GM23338 (cell line): Measurements from ENCODE around the gene STPG1. TPM values are rescaled to one million over a fixed set of nuclear protein-coding genes. Genes with fewer than 3 reads are reported as not detected.

Experiments
- ATAC-seq: fragments of 200-7000 bp; cut with Tn5 transposase; 3 replicates; pipeline ENCODE4 v1.9.1; 2020
- DNase-seq: peaks from one replicate; pipeline ENCODE4 v3.0.0-alpha.2; 2015; ENCODE audit warnings: low spot score
- H2AFZ ChIP-seq: fragments of 200-600 bp; sonication (generic); 2 replicates; pipeline ENCODE4 v1.8.0; 2016; ENCODE audit warnings: antibody characterized with exemption, mild to moderate bottlenecking, moderate library complexity
- H3F3A ChIP-seq: fragments of 200-600 bp; sonication (generic); replicated peaks from 2 replicates; pipeline ENCODE4 v1.8.0; 2017; ENCODE audit warnings: antibody characterized with exemption, mixed run types, low read depth
- H3K27ac ChIP-seq: fragments of 200-600 bp; sonication (generic); 2 replicates; pipeline ENCODE4 v1.6.1; 2016; ENCODE audit warnings: low read depth
- H3K27me3 ChIP-seq: fragments of 200-600 bp; sonication (generic); 2 replicates; pipeline ENCODE4 v1.8.0; 2016; ENCODE audit warnings: mild to moderate bottlenecking, mixed run types, moderate library complexity; ENCODE audit not compliant: insufficient read depth
- H3K36me3 ChIP-seq: fragments of 200-600 bp; sonication (generic); 2 replicates; pipeline ENCODE4 v1.8.0; 2016; ENCODE audit warnings: mild to moderate bottlenecking; ENCODE audit not compliant: insufficient read depth
- H3K4me1 ChIP-seq: fragments of 200-600 bp; sonication (generic); 2 replicates; pipeline ENCODE4 v1.8.0; 2016; ENCODE audit warnings: mild to moderate bottlenecking, moderate library complexity; ENCODE audit not compliant: insufficient read depth
- H3K4me2 ChIP-seq: fragments of 200-600 bp; sonication (generic); 2 replicates; pipeline ENCODE4 v1.7.1; 2017; ENCODE audit warnings: mixed run types
- H3K4me3 ChIP-seq: fragments of 200-600 bp; sonication (generic); 2 replicates; pipeline ENCODE4 v1.6.1; 2016; ENCODE audit warnings: mixed run types
- H3K79me2 ChIP-seq: fragments of 200-600 bp; sonication (generic); replicated peaks from 2 replicates; pipeline ENCODE4 v1.8.0; 2017; ENCODE audit warnings: mild to moderate bottlenecking; ENCODE audit not compliant: insufficient read depth
- H3K9me2 ChIP-seq: fragments of 200-600 bp; sonication (generic); 2 replicates; pipeline ENCODE4 v1.8.0; 2017; ENCODE audit not compliant: insufficient read depth
- H4K20me1 ChIP-seq: fragments of 200-600 bp; sonication (generic); replicated peaks from 2 replicates; pipeline ENCODE4 v1.8.0; 2017; ENCODE audit warnings: mild to moderate bottlenecking; ENCODE audit not compliant: insufficient read depth
- H3K27ac Mint-ChIP-seq: 2 replicates; pipeline ENCODE4 v1.8.0; 2020; ENCODE audit warnings: inconsistent platforms, mild to moderate bottlenecking, moderate library complexity, mixed read lengths
- H3K27me3 Mint-ChIP-seq: 3 replicates; pipeline ENCODE4 v1.8.0; 2022; ENCODE audit warnings: low read depth, mild to moderate bottlenecking, moderate library complexity, mixed read lengths, inconsistent platforms; ENCODE audit not compliant: insufficient read depth, poor library complexity
- H3K36me3 Mint-ChIP-seq: 3 replicates; pipeline ENCODE4 v1.8.0; 2021; ENCODE audit warnings: low read depth, mild to moderate bottlenecking, inconsistent platforms, moderate library complexity, mixed read lengths
- H3K4me1 Mint-ChIP-seq: 3 replicates; pipeline ENCODE4 v1.8.0; 2020; ENCODE audit warnings: mild to moderate bottlenecking, inconsistent platforms, mixed read lengths
- H3K4me3 Mint-ChIP-seq: 3 replicates; pipeline ENCODE4 v1.8.0; 2021; ENCODE audit warnings: moderate library complexity, mild to moderate bottlenecking, inconsistent platforms, mixed read lengths
- H3K9me3 Mint-ChIP-seq: 3 replicates; pipeline ENCODE4 v1.8.0; 2020; ENCODE audit warnings: moderate library complexity, mild to moderate bottlenecking, inconsistent platforms, mixed read lengths
- CREB1 ChIP-seq: fragments of 250-450 bp; sonication (Bioruptor Pico); IDR thresholded peaks from 2 replicates; pipeline ENCODE4 v1.5.0; 2020; ENCODE audit warnings: low read depth, mild to moderate bottlenecking, moderate library complexity
- EZH2 ChIP-seq: fragments of 200-600 bp; sonication (generic); IDR thresholded peaks from one replicate; pipeline ENCODE4 v1.8.0; 2017; ENCODE audit warnings: antibody characterized with exemption, mild to moderate bottlenecking, low read depth; ENCODE audit not compliant: unreplicated experiment
- EZH2phosphoT487 ChIP-seq: fragments of 200-600 bp; sonication (generic); IDR thresholded peaks from one replicate; pipeline ENCODE4 v1.8.1; 2018; ENCODE audit warnings: antibody characterized with exemption; ENCODE audit not compliant: unreplicated experiment
- JUNB ChIP-seq: IDR thresholded peaks from one replicate; pipeline ENCODE4 v1.6.1; 2016; ENCODE audit warnings: antibody characterized with exemption; ENCODE audit not compliant: unreplicated experiment
- NANOG ChIP-seq: IDR thresholded peaks from 2 replicates; pipeline ENCODE4 v1.6.1; 2016; ENCODE audit warnings: antibody characterized with exemption, borderline replicate concordance
- POLR2AphosphoS5 ChIP-seq: IDR thresholded peaks from 2 replicates; pipeline ENCODE4 v1.6.1; 2016; ENCODE audit warnings: antibody characterized with exemption, low read depth
- STAT1 ChIP-seq: IDR thresholded peaks from one replicate; pipeline ENCODE4 v1.6.1; 2016; ENCODE audit warnings: antibody characterized with exemption; ENCODE audit not compliant: unreplicated experiment
- ZNF114 ChIP-seq: fragments of 250-450 bp; sonication (Bioruptor Pico); IDR thresholded peaks from 2 replicates; pipeline ENCODE4 v1.5.0; 2020; ENCODE audit warnings: mild to moderate bottlenecking, moderate library complexity
- ZNF331 ChIP-seq: fragments of 250-450 bp; sonication (Bioruptor Pico); IDR thresholded peaks from 2 replicates; pipeline ENCODE4 v1.5.0; 2020; ENCODE audit warnings: low read depth, mild to moderate bottlenecking, moderate library complexity
- polyA plus RNA-seq: library from polyadenylated mRNA; unstranded; fragments of >200 nt; fragmentation: Nextera tagmentation; extraction: Ambion mirVana; gene quantifications from 2 replicates; pipeline ENCODE4 v1.2.1, GENCODE V29; 2016
- total RNA-seq: library from RNA; depleted of rRNA; stranded (reverse); fragments of >200 nt; shearing (Covaris generic); gene quantifications from 2 replicates; pipeline ENCODE4 v1.2.3, GENCODE V29; 2014
- TF ChIP-seq, protein P1 (sequence below): IDR thresholded peaks from one replicate; pipeline ENCODE4 v1.6.1; 2018; ENCODE audit warnings: antibody characterized with exemption; ENCODE audit not compliant: unreplicated experiment
- TF ChIP-seq, protein P2 (sequence below): IDR thresholded peaks from 2 replicates; pipeline ENCODE4 v1.6.1; 2016; ENCODE audit warnings: antibody characterized with exemption
- TF ChIP-seq, protein P3 (sequence below), 2 experiments: fragments of 200-600 bp in 1 of 2; sonication (generic) in 1 of 2; conservative IDR thresholded peaks; 2 replicates each; pipeline versions ENCODE4 v1.5.1 to v1.6.1; 2016 to 2017; ENCODE audit warnings: antibody characterized with exemption in 2 of 2, low read depth in 2 of 2, mild to moderate bottlenecking in 2 of 2, moderate library complexity in 1 of 2

The STPG1 gene
- total and polyA plus RNA-seq, 2 experiments from 2014 or later, result 8.2 to 11.4 TPM

DNA sequence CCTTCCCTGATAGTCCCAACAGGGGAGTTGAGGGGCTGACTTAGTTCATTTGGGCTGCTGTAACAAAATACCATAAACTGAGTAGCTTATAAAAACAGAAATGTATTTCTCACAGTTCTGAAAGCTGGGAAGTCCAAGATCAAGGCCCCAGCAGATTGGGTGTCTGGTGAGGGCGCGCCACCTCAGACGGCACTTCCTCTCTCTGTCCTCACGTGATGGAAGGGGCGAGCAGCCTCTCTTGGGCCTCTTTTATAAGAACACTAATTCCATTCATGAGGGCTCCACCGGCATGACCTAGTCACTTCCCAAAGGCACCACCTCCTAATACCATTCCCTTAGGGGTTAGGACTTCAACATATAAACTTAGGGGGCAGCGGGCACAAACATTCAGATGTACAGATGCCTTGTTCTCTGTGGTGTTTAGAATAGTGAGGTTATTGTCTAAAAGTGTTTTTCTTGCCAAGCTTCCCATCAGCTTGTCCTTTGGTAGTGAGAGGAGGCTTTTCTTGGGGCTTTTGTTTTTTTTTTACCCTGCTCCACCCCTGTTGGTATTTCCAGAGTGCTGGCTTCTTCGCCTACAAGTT, 22.3 kb upstream of the STPG1 start (continued):
- TF ChIP-seq, protein P1, sequence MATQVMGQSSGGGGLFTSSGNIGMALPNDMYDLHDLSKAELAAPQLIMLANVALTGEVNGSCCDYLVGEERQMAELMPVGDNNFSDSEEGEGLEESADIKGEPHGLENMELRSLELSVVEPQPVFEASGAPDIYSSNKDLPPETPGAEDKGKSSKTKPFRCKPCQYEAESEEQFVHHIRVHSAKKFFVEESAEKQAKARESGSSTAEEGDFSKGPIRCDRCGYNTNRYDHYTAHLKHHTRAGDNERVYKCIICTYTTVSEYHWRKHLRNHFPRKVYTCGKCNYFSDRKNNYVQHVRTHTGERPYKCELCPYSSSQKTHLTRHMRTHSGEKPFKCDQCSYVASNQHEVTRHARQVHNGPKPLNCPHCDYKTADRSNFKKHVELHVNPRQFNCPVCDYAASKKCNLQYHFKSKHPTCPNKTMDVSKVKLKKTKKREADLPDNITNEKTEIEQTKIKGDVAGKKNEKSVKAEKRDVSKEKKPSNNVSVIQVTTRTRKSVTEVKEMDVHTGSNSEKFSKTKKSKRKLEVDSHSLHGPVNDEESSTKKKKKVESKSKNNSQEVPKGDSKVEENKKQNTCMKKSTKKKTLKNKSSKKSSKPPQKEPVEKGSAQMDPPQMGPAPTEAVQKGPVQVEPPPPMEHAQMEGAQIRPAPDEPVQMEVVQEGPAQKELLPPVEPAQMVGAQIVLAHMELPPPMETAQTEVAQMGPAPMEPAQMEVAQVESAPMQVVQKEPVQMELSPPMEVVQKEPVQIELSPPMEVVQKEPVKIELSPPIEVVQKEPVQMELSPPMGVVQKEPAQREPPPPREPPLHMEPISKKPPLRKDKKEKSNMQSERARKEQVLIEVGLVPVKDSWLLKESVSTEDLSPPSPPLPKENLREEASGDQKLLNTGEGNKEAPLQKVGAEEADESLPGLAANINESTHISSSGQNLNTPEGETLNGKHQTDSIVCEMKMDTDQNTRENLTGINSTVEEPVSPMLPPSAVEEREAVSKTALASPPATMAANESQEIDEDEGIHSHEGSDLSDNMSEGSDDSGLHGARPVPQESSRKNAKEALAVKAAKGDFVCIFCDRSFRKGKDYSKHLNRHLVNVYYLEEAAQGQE, result no peak
- TF ChIP-seq, protein P2, sequence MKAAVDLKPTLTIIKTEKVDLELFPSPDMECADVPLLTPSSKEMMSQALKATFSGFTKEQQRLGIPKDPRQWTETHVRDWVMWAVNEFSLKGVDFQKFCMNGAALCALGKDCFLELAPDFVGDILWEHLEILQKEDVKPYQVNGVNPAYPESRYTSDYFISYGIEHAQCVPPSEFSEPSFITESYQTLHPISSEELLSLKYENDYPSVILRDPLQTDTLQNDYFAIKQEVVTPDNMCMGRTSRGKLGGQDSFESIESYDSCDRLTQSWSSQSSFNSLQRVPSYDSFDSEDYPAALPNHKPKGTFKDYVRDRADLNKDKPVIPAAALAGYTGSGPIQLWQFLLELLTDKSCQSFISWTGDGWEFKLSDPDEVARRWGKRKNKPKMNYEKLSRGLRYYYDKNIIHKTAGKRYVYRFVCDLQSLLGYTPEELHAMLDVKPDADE, result no peak
- TF ChIP-seq, protein P3, sequence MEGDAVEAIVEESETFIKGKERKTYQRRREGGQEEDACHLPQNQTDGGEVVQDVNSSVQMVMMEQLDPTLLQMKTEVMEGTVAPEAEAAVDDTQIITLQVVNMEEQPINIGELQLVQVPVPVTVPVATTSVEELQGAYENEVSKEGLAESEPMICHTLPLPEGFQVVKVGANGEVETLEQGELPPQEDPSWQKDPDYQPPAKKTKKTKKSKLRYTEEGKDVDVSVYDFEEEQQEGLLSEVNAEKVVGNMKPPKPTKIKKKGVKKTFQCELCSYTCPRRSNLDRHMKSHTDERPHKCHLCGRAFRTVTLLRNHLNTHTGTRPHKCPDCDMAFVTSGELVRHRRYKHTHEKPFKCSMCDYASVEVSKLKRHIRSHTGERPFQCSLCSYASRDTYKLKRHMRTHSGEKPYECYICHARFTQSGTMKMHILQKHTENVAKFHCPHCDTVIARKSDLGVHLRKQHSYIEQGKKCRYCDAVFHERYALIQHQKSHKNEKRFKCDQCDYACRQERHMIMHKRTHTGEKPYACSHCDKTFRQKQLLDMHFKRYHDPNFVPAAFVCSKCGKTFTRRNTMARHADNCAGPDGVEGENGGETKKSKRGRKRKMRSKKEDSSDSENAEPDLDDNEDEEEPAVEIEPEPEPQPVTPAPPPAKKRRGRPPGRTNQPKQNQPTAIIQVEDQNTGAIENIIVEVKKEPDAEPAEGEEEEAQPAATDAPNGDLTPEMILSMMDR (conservative IDR thresholded peaks at IDR 0.05; ENCODE audit: low read depth in 2 of 2), result no peak
- no peak for TF ChIP-seq ZNF331 (CRISPR knock-in tag)
- TF ChIP-seq EZH2phosphoT487, result no peak
- no peak for TF ChIP-seq JUNB
- TF ChIP-seq CREB1 (CRISPR knock-in tag), result no peak
- no peak for TF ChIP-seq EZH2
- TF ChIP-seq ZNF114 (CRISPR knock-in tag), result no peak
- TF ChIP-seq NANOG, result no peak
- TF ChIP-seq POLR2AphosphoS5, result no peak

DNA sequence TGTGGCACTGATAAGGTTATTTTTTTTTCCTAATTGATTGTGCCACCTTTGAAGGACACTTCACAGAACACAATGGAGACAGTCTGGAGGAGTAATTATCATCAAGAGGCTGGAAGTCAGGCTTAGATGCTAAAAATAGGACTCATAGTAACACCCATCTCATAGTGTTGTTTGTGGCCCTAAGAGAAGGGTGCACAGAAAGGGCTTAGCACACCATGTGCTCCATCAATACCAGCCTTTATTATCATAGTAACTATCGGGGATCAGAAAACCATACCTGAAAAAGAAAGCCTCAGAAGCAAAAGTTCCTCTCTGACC, 13.9 kb upstream of the STPG1 start:
- H3K4me3 ChIP-seq, result no peak overlapping the region
- Mint-ChIP-seq H3K36me3 (no peaks in the 10 kb centered on the region), H3K27ac (no peak overlapping the region), H3K27me3 (peaks cover 5% of the 10 kb centered on the region), H3K9me3 (no peaks in the 10 kb centered on the region), H3K4me3 (no peak overlapping the region), H3K4me1 (peaks cover 7% of the 10 kb centered on the region)
- no peaks in the 10 kb centered on the region; the same call in 1 of the 2 replicates for H3K79me2 ChIP-seq
- no peaks in the 10 kb centered on the region for H3K27me3 ChIP-seq
- TF ChIP-seq STAT1 (no peak), NANOG (no peak), POLR2AphosphoS5 (no peak), JUNB (no peak), EZH2phosphoT487 (no peak)
- TF ChIP-seq, protein P3 (conservative IDR thresholded peaks at IDR 0.05; ENCODE audit: low read depth in 2 of 2), result no peak
- H4K20me1 ChIP-seq, result no peaks in the 10 kb centered on the region
- H3F3A ChIP-seq, result no peaks in the 10 kb centered on the region
- DNase-seq (no peak), ATAC-seq (no peak)
- no peaks in the 10 kb centered on the region for H3K9me2 ChIP-seq
- H3K27ac ChIP-seq, result no peak overlapping the region
- no peaks in the 10 kb centered on the region for H3K36me3 ChIP-seq
- H2AFZ ChIP-seq, result no peak overlapping the region
- H3K4me2 ChIP-seq, result no peak overlapping the region
- no peaks in the 10 kb centered on the region for H3K4me1 ChIP-seq
